ENCODE measurements around the gene CCND1. TPM values are rescaled to one million over a fixed set of nuclear protein-coding genes. Genes with fewer than 3 reads are reported as not detected.
"Not testable (repeated sequence)": the region's sequence is repeated elsewhere in the genome, so short reads cannot be mapped to it uniquely, and the experiment has no call there.

The CCND1 gene
- total and polyA plus RNA-seq, 11 donors = 27.9 to 312 (median 144) TPM

- no peak for TF ChIP-seq POLR2A (IDR thresholded peaks at IDR 0.05)
- no peak for TF ChIP-seq CTCF (IDR thresholded peaks at IDR 0.05)
- intact Hi-C loops (cut with DNase I) = loop anchor here in 9 of 10 donors (2.0 to 5.0 kb wide), 7 partner anchors 117 to 512 kb away; no protein-coding TSS in a partner anchor
- H3K9me3 ChIP-seq = no peaks in the 10 kb centered on the region
- H3K4me3 ChIP-seq = no peak overlapping the region
- DNase-seq = no peak
- H3K27ac ChIP-seq = no peak overlapping the region
- no peak for ATAC-seq
- peaks cover 0 to 13% (median 3%) of the 10 kb centered on the region in 9 donors for H3K27me3 ChIP-seq
- 56 to 62% (median 60%) methylated on average over 8 of the region's 8 CpGs for WGBS, 4 donors
- no peaks in the 10 kb centered on the region for H3K36me3 ChIP-seq
- H3K4me1 ChIP-seq = peaks cover 0 to 7% (median 0%) of the 10 kb centered on the region in 12 donors
Observed at GRCh38 chr11:69685348-69685747, 44.4 kb downstream of the CCND1 start.

- peaks cover 0 to 7% (median 0%) of the 10 kb centered on the region in 12 donors for H3K4me1 ChIP-seq
- H3K9me3 ChIP-seq = peaks cover 0 to under 1% (median 0%) of the 10 kb centered on the region in 12 donors
- 70 to 84% (median 70%) methylated on average over 8 to 13 of the region's 13 CpGs for WGBS, 4 donors
- H3K27me3 ChIP-seq = peaks cover 0 to 16% (median 3%) of the 10 kb centered on the region in 9 donors
- no peak overlapping the region for H3K4me3 ChIP-seq
- DNase-seq (peak in 1 of 5 donors; percentile 28), ATAC-seq (no peak)
- H3K27ac ChIP-seq = no peak overlapping the region
- intact Hi-C loops (cut with DNase I) = loop anchor here (1.0 to 5.0 kb wide), 10 partner anchors 116 to 511 kb away; no protein-coding TSS in a partner anchor
- H3K36me3 ChIP-seq = no peaks in the 10 kb centered on the region
- TF ChIP-seq POLR2A (IDR thresholded peaks at IDR 0.05) (no peak), CTCF (IDR thresholded peaks at IDR 0.05) (no peak)
Observed at GRCh38 chr11:69686452-69686851, 45.5 kb downstream of the CCND1 start.

- Histone ChIP-seq H3K4me3 (no peak overlapping the region), H3K27me3 (peaks cover 0 to 16% (median 3%) of the 10 kb centered on the region in 9 donors), H3K4me1 (peaks cover 0 to 7% (median 0%) of the 10 kb centered on the region in 12 donors), H3K9me3 (peaks cover 0 to 4% (median 0%) of the 10 kb centered on the region in 12 donors), H3K27ac (no peak overlapping the region), H3K36me3 (no peaks in the 10 kb centered on the region)
- intact Hi-C loops (cut with DNase I) = loop anchor here (1.0 to 5.0 kb wide), 10 partner anchors 115 to 510 kb away; no protein-coding TSS in a partner anchor
- DNase-seq (no peak), ATAC-seq (no peak)
- no peak for TF ChIP-seq CTCF (IDR thresholded peaks at IDR 0.05)
- no peak for TF ChIP-seq POLR2A (IDR thresholded peaks at IDR 0.05)
- 88 to 92% (median 91%) methylated on average over 5 to 8 of the region's 8 CpGs for WGBS, 4 donors
Observed at GRCh38 chr11:69686856-69687255, 45.9 kb downstream of the CCND1 start.

GRCh38 chr11:69687969-69688771, 47.2 kb downstream of the CCND1 start:
- not testable (repeated sequence) for H3K4me3 ChIP-seq, H3K4me1 ChIP-seq, H3K36me3 ChIP-seq, ATAC-seq, H3K9me3 ChIP-seq, H3K27ac ChIP-seq, DNase-seq
- peaks cover 0 to 16% (median 3%) of the 10 kb centered on the region in 9 donors for H3K27me3 ChIP-seq
- 78 to 83% (median 81%) methylated on average over 5 of the region's 5 CpGs for WGBS, 4 donors
- intact Hi-C loops (cut with DNase I) = loop anchor here (2.0 to 5.0 kb wide), 9 partner anchors 114 to 509 kb away; no protein-coding TSS in a partner anchor

All from heart left ventricle (tissue), 16 donors.